Hepatocyte (in vitro differentiated cells): ENCODE measurements around the gene SBNO2. TPM values are rescaled to one million over a fixed set of nuclear protein-coding genes. Genes with fewer than 3 reads are reported as not detected.

Experiments used
- DNase-seq: peaks from one replicate; pipeline ENCODE4 v3.0.0-alpha.2; 2016; ENCODE audit warnings: low spot score
- H2AFZ ChIP-seq: fragments of 200-600 bp; sonication (generic); 2 replicates; pipeline ENCODE4 v1.6.0; 2016; ENCODE audit warnings: antibody characterized with exemption, mild to moderate bottlenecking
- H3K27ac ChIP-seq: fragments of 200-600 bp; sonication (generic); 2 replicates; pipeline ENCODE4 v1.5.1; 2016; ENCODE audit warnings: mild to moderate bottlenecking
- H3K27me3 ChIP-seq: fragments of 200-600 bp; sonication (generic); 2 replicates; pipeline ENCODE4 v1.6.1; 2016
- H3K36me3 ChIP-seq: fragments of 200-600 bp; sonication (generic); replicated peaks from 2 replicates; pipeline ENCODE4 v1.5.1; 2016; ENCODE audit warnings: low read depth; ENCODE audit not compliant: insufficient read depth
- H3K4me1 ChIP-seq: fragments of 200-600 bp; sonication (generic); 2 replicates; pipeline ENCODE4 v1.5.1; 2016; ENCODE audit warnings: mild to moderate bottlenecking, moderate library complexity; ENCODE audit not compliant: insufficient read depth
- H3K4me2 ChIP-seq: fragments of 200-600 bp; sonication (generic); 2 replicates; pipeline ENCODE4 v1.6.0; 2016
- H3K4me3 ChIP-seq: fragments of 200-600 bp; sonication (generic); 2 replicates; pipeline ENCODE4 v1.5.1; 2016; ENCODE audit warnings: mild to moderate bottlenecking
- H3K79me2 ChIP-seq: fragments of 200-600 bp; sonication (generic); 2 replicates; pipeline ENCODE4 v1.6.0; 2017; ENCODE audit warnings: mild to moderate bottlenecking
- H3K9me2 ChIP-seq: fragments of 200-600 bp; sonication (generic); replicated peaks from 2 replicates; pipeline ENCODE4 v1.6.0; 2017; ENCODE audit warnings: mild to moderate bottlenecking; ENCODE audit not compliant: insufficient read depth
- H3K9me3 ChIP-seq: fragments of 200-600 bp; sonication (generic); 2 replicates; pipeline ENCODE4 v1.5.1; 2016; ENCODE audit warnings: low read depth, mild to moderate bottlenecking
- H4K20me1 ChIP-seq: fragments of 200-600 bp; sonication (generic); 2 replicates; pipeline ENCODE4 v1.6.0; 2016; ENCODE audit warnings: mild to moderate bottlenecking; ENCODE audit not compliant: insufficient read depth, poor library complexity, severe bottlenecking
- CTCF ChIP-seq: fragments of 200-600 bp; sonication (generic); IDR thresholded peaks from 2 replicates; pipeline ENCODE4 v1.5.1; 2016; ENCODE audit warnings: antibody characterized with exemption, mild to moderate bottlenecking; ENCODE audit not compliant: poor library complexity
- EZH2 ChIP-seq: fragments of 200-600 bp; sonication (generic); IDR thresholded peaks from 2 replicates; pipeline ENCODE4 v1.6.1; 2016; ENCODE audit warnings: antibody characterized with exemption, mild to moderate bottlenecking, borderline replicate concordance
- EZH2phosphoT487 ChIP-seq: fragments of 200-600 bp; sonication (generic); IDR thresholded peaks from one replicate; pipeline ENCODE4 v1.6.1; 2018; ENCODE audit warnings: antibody characterized with exemption, mild to moderate bottlenecking, low read depth, moderate library complexity; ENCODE audit not compliant: unreplicated experiment, severe bottlenecking
- WGBS: methylation state at CpG from one replicate; pipeline ENCODE4 v1.1.6; 2016; ENCODE audit warnings: low lambda C conversion rate; ENCODE audit errors: missing lambda C conversion rate; 5-methylcytosine and 5-hydroxymethylcytosine counted together
- polyA plus RNA-seq: library from polyadenylated mRNA; unstranded; fragments of >200 nt; fragmentation: Nextera tagmentation; extraction: Ambion mirVana; gene quantifications from 2 replicates; pipeline ENCODE4 v1.2.1, GENCODE V29; 2016
- total RNA-seq: library from RNA; depleted of rRNA; stranded (reverse); fragments of >200 nt; gene quantifications from 2 replicates; pipeline ENCODE4 v1.2.3, GENCODE V29; 2014

Gene SBNO2
- total and polyA plus RNA-seq, 2 experiments from 2014 or later = 12.7 to 15.6 TPM

GRCh38 chr19:1221904-1222255, 47.8 kb upstream of the SBNO2 start:
- no peak overlapping the region for H3K27ac ChIP-seq
- TF ChIP-seq EZH2 = no peak
- no peak for TF ChIP-seq EZH2phosphoT487
- no peak for TF ChIP-seq CTCF
- H3K4me1 ChIP-seq = no peaks in the 10 kb centered on the region
- DNase-seq = no peak
- H3K27me3 ChIP-seq = no peaks in the 10 kb centered on the region
- no peaks in the 10 kb centered on the region for H3K9me3 ChIP-seq
- no peak overlapping the region for H3K4me2 ChIP-seq
- WGBS = 98% methylated on average over 20 of the region's 22 CpGs
- H4K20me1 ChIP-seq = peaks cover 24% of the 10 kb centered on the region
- no peak overlapping the region for H3K4me3 ChIP-seq
- peaks cover 47% of the 10 kb centered on the region for H3K79me2 ChIP-seq
- no peak overlapping the region for H2AFZ ChIP-seq
- H3K9me2 ChIP-seq = no peaks in the 10 kb centered on the region
- no peaks in the 10 kb centered on the region for H3K36me3 ChIP-seq

GRCh38 chr19:1220976-1221903, 47.2 kb upstream of the SBNO2 start:
- H3K36me3 ChIP-seq = no peaks in the 10 kb centered on the region
- peak; percentile 72 for DNase-seq
- H3K4me2 ChIP-seq = no peak overlapping the region
- H3K79me2 ChIP-seq = peaks cover 53% of the 10 kb centered on the region
- peaks cover 27% of the 10 kb centered on the region for H4K20me1 ChIP-seq
- peak; percentile 60 for TF ChIP-seq CTCF
- no peak for TF ChIP-seq EZH2
- no peaks in the 10 kb centered on the region for H3K9me3 ChIP-seq
- H2AFZ ChIP-seq = no peak overlapping the region
- H3K4me3 ChIP-seq = no peak overlapping the region
- 81% methylated on average over 33 of the region's 38 CpGs for WGBS
- no peaks in the 10 kb centered on the region for H3K4me1 ChIP-seq
- no peak overlapping the region for H3K27ac ChIP-seq
- no peaks in the 10 kb centered on the region for H3K9me2 ChIP-seq
- no peaks in the 10 kb centered on the region for H3K27me3 ChIP-seq

DNA sequence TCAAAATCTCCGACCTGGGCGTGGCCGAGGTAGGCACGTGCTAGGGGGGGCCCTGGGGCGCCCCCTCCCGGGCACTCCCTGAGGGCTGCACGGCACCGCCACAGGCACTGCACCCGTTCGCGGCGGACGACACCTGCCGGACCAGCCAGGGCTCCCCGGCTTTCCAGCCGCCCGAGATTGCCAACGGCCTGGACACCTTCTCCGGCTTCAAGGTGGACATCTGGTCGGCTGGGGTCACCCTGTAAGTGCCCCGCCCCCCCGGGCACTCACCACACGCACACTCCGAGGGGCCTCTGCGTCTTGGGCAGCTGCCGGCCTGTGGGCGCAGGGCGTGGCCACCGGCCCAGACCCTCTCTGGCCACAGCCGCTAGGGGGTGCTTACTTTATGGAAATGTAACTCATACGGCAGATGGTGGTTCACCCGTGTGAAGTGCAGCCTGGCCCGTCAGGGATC, 46.4 kb upstream of the SBNO2 start:
- WGBS = 93% methylated on average over 29 of the region's 33 CpGs
- Histone ChIP-seq H3K36me3 (no peaks in the 10 kb centered on the region), H3K79me2 (peaks cover 61% of the 10 kb centered on the region)

More for the DNA sequence above, 46.4 kb upstream of the SBNO2 start:
- H4K20me1 ChIP-seq = peaks cover 32% of the 10 kb centered on the region
- H3K4me1 ChIP-seq = no peaks in the 10 kb centered on the region
- DNase-seq = no peak
- H3K9me3 ChIP-seq = no peaks in the 10 kb centered on the region
- H3K9me2 ChIP-seq = no peaks in the 10 kb centered on the region
- H2AFZ ChIP-seq = no peak overlapping the region
- TF ChIP-seq EZH2phosphoT487 (no peak), EZH2 (no peak), CTCF (no peak)
- no peak overlapping the region for H3K27ac ChIP-seq
- H3K4me2 ChIP-seq = no peak overlapping the region
- no peak overlapping the region for H3K4me3 ChIP-seq
- H3K27me3 ChIP-seq = no peaks in the 10 kb centered on the region
